ENCODE data around the gene MRPL36. TPM values are rescaled to one million over a fixed set of nuclear protein-coding genes. Genes with fewer than 3 reads are reported as not detected.

Gene MRPL36
- total RNA-seq (2022; extraction: Qiagen RNA extraction; ENCODE audit: low read depth): 97.9 to 135 TPM (median 120 TPM) in 5 replicates

DNA sequence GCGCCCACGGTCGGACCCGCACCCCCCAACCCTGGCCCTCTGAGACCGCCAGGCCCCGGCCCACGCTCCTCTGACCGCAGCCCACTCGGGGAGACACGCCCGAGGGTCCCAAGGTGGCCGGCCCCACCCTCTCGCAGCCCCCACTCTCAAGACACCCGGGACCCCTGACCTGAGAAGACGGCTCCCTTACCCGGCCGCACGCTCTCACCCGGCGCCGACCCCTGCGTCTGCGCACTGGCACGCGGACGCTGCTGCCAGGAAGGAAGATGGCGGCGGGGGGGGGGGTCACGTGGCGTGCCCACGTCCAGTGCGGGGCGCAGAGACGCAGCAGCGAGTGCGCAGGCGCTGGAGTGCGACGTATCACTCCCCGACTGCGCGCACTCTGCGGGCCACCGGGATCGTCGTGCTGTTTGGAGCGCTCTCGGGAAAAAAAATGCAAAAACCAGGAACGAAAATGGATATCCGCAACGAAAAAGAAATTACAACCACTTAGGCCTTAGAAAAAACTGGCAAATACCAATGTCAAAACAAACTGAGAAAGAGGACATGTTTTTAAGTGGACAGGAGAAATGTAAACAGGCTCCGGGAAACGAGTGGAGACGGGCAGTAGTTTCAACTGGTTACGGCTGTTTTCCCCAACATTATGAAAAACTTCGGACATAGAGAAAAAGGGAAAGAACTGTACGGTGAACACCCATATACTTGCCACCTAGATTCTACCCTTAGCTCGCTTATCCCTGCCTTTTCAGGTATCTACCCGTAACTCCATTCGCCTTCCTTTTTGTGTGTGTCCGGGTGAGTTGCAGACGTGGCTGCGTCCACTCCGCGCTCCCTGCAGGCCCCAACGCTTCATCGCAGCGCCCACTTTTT is at the start of gene MRPL36:
Gene MRPL36, minus strand, starts transcription at position 236 of the 870 bp plus-strand sequence. CDS start 902 bp downstream, outside the sequence.

GRCh38 chr5:1801222-1801966 is 1.8 kb upstream of the MRPL36 start, which contains the start of gene NDUFS6:
Gene NDUFS6, plus strand, starts transcription at chr5:1801407. Its CDS starts 11 bp downstream, at chr5:1801418.

Other genes with a start within 250 kb of the MRPL36 start
- 109 to 142 TPM (median 125 TPM) in 5 replicates for gene NDUFS6, start 1.6 kb upstream of the MRPL36 start, total RNA-seq (2022; extraction: Qiagen RNA extraction; ENCODE audit: low read depth)
- 0.26 to 0.44 TPM (median 0.38 TPM) in 5 replicates for gene IRX4, start 83.1 kb upstream of the MRPL36 start, total RNA-seq (2022; extraction: Qiagen RNA extraction; ENCODE audit: low read depth)

Measured in A549 treated with RU486 at 1 μM for 4 hours (cell line).